NB4 (cell line): Measurements from ENCODE around the gene NGFR.

Experiments used
- DNase-seq: peaks from one replicate; pipeline ENCODE4 v3.0.0; 2010; ENCODE audit warnings: low read depth
- H3K4me3 ChIP-seq: one replicate; pipeline ENCODE4 v1.5.1; 2011; ENCODE audit warnings: mild to moderate bottlenecking, low read depth, low read length, moderate library complexity
- MYC ChIP-seq: IDR thresholded peaks from 2 replicates; pipeline ENCODE4 v1.6.1; 2011; ENCODE audit warnings: low read depth, low read length
- POLR2A ChIP-seq: IDR thresholded peaks from 2 replicates; pipeline ENCODE4 v1.6.1; 2011; ENCODE audit warnings: mild to moderate bottlenecking; ENCODE audit not compliant: insufficient read length; ENCODE audit errors: extremely low read depth
- TF ChIP-seq, protein P1 (sequence below): IDR thresholded peaks from one replicate; pipeline ENCODE4 v1.5.1; 2012; ENCODE audit warnings: low read depth, low read length
- TF ChIP-seq, protein P2 (sequence below): IDR thresholded peaks from 2 replicates; pipeline ENCODE4 v1.6.1; 2011; ENCODE audit warnings: low read depth, low read length

Gene NGFR

DNA sequence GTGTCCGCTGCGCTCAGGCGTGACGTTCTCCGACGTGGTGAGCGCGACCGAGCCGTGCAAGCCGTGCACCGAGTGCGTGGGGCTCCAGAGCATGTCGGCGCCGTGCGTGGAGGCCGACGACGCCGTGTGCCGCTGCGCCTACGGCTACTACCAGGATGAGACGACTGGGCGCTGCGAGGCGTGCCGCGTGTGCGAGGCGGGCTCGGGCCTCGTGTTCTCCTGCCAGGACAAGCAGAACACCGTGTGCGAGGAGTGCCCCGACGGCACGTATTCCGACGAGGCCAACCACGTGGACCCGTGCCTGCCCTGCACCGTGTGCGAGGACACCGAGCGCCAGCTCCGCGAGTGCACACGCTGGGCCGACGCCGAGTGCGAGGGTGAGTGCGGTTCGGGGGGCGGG is 11.2 kb downstream of the NGFR start:
- DNase-seq: no peak
- no peak overlapping the region for H3K4me3 ChIP-seq
- TF ChIP-seq MYC: no peak
- TF ChIP-seq, protein P1, sequence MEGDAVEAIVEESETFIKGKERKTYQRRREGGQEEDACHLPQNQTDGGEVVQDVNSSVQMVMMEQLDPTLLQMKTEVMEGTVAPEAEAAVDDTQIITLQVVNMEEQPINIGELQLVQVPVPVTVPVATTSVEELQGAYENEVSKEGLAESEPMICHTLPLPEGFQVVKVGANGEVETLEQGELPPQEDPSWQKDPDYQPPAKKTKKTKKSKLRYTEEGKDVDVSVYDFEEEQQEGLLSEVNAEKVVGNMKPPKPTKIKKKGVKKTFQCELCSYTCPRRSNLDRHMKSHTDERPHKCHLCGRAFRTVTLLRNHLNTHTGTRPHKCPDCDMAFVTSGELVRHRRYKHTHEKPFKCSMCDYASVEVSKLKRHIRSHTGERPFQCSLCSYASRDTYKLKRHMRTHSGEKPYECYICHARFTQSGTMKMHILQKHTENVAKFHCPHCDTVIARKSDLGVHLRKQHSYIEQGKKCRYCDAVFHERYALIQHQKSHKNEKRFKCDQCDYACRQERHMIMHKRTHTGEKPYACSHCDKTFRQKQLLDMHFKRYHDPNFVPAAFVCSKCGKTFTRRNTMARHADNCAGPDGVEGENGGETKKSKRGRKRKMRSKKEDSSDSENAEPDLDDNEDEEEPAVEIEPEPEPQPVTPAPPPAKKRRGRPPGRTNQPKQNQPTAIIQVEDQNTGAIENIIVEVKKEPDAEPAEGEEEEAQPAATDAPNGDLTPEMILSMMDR: no peak
- no peak for TF ChIP-seq POLR2A
- TF ChIP-seq, protein P2, sequence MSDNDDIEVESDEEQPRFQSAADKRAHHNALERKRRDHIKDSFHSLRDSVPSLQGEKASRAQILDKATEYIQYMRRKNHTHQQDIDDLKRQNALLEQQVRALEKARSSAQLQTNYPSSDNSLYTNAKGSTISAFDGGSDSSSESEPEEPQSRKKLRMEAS: no peak

DNA sequence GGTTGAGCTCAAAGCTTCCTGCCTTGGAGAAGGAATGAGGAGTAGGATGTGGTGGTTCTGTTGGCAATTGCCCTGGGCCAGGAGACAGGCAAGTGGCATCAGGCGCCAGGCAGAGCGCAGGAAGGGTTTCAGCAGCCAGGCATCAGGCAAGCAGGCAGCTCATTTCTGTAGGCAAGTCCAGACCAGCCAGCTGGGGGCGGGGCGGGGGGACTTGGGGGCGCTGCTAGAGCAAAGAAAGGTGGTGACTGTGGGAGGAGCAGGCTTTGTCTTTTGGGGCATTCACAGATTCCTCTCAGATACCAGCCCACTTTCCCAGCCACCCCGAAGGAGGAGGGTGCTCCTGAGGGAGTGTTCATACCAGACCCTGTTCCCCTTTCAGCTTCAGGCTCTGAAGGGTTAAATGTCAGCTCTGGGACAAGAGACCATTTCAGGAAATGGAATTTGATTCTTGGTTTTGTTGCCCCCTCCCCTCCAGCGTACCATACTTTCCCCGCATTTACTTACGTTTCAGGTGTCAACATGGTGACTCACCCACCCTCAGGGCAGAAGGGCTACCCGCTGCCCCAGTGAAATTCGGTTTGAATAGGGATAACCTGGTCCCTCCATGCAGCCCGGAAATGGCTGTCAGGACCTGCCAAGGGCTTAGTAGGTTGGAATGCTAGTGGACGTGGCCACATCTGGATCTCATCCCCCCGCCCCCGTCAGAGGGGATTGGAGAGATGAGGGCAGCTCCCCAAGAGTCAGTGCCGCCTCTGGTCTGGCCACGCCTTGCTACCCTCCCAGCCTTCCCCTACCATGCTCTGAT is 13.2 kb downstream of the NGFR start:
- TF ChIP-seq, protein P1: no peak
- TF ChIP-seq POLR2A: no peak
- TF ChIP-seq MYC: no peak
- TF ChIP-seq, protein P2: no peak
- no peak for DNase-seq
- H3K4me3 ChIP-seq: no peak overlapping the region

DNA sequence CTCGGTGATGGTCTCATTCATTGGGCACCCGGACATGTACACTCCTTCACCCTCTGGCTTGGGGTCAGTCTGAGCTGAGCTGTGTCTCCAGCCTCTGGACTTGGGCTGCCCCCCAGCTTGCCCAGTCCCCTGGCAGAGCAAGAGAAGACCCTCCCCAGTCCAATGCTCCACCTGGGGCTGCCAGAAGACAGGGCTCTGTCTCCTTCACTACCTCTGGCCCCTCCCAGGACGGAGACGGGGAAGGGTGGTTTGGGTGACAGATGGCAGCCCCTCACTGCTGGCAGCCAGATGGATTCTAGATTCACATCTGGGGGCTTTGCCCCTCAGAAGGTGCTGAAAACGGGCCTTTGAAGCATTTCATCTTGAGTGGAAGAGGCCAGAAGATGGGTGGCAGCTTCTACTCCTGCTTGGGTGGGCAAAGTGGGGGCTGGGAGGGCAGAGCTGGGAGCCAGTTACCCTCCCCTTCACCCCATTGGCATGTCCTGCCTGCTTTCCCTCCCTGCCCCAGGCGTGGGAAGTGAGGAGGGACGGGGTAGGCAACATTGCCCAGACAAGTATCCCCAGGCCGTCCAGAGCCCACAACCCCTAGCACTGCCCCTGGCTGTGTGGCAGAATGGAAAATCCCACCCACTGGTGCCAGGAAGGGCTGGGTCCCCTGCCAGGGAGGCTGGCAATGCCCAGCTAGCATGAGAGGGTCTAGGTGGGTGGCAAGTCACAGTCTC is 13.9 kb downstream of the NGFR start:
- H3K4me3 ChIP-seq: no peak overlapping the region
- TF ChIP-seq, protein P2: no peak
- TF ChIP-seq POLR2A (no peak), MYC (no peak)
- TF ChIP-seq, protein P1: no peak
- no peak for DNase-seq

DNA sequence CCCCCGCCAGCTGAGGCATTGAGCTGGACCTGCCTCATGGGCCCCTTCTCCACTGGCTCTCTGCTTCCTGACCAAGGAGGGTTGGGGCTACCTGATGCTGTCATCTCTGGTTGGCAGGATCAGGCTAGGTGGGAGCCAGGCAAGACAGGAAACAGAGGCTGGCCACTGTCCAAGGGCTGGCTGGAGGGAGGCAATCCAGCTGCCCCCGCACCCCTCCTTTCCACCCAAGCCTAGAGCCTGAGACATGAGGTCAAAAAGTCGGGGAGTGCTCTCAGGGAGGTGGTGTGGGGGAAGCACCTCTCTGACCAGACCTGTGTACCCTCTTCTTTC is 14.5 kb downstream of the NGFR start:
- no peak for DNase-seq
- TF ChIP-seq, protein P1: no peak
- no peak overlapping the region for H3K4me3 ChIP-seq

DNA sequence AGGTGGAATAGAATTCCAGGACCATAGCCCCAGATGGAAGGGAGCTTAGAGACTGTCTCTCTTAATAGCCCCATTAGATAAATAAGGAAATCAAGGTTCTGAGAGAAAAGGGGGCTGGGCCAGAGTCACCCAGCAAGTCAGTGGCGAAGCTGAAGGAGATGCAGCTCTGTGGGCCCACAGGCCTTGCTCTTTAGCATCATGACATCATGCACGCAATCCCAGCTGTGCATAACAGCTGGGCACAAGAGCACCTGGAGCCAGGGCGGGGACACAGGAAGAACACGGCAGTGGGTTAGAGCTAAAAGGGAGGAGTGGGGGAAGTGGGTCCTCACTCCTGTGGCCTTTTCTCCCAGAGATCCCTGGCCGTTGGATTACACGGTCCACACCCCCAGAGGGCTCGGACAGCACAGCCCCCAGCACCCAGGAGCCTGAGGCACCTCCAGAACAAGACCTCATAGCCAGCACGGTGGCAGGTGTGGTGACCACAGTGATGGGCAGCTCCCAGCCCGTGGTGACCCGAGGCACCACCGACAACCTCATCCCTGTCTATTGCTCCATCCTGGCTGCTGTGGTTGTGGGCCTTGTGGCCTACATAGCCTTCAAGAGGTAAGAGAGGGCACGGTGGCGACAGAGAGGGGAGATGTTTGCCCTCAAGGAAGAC is 15.1 kb downstream of the NGFR start:
- no peak for TF ChIP-seq MYC
- TF ChIP-seq, protein P2: no peak
- DNase-seq: no peak
- no peak overlapping the region for H3K4me3 ChIP-seq

DNA sequence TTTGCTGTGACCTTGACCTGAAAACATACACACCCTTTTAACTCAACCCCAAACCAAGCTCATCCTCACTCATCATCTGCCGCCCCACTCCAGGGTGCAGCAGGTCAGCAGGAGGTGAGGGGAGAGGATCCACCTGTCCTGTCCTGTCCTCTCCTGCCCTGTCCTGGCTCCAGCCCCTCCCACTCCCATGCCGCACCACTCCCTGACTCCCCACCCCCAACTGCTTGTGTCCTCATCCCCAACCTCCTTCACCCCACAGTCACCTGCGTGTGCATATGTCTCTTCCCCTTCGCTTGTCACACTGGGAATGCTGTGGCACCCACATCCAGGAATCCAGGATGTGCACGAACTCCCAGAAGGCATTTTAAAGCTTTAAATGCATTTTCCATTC is 15.6 kb downstream of the NGFR start:
- H3K4me3 ChIP-seq: no peak overlapping the region
- DNase-seq: no peak
- no peak for TF ChIP-seq POLR2A
- TF ChIP-seq, protein P2: no peak
- TF ChIP-seq MYC: no peak
- TF ChIP-seq, protein P1: no peak
